Measurements from ENCODE around the gene DACT3. TPM values are rescaled to one million over a fixed set of nuclear protein-coding genes. Genes with fewer than 3 reads are reported as not detected.

The DACT3 gene
- total RNA-seq, 1 donor from 2014 or later: 10.0 TPM

- ATAC-seq: no peak
- Histone ChIP-seq H3K4me3 (no peak overlapping the region), H3K4me1 (peaks cover 14% of the 10 kb centered on the region), H3K36me3 (no peaks in the 10 kb centered on the region), H3K27ac (no peak overlapping the region), H3K9me3 (no peaks in the 10 kb centered on the region), H3K27me3 (no peaks in the 10 kb centered on the region)
- no peak for DNase-seq
- TF ChIP-seq CTCF (IDR thresholded peaks at IDR 0.05): no peak
- intact Hi-C loops (cut with DNase I): no loop called here
Measured at GRCh38 chr19:46598372-46598917, 62.5 kb downstream of the DACT3 start.

Small RNAs within 50 kb of the gene (microRNA-seq; reads per million reads assigned to microRNA genes)
- gene MIR320E (ENCODE audit: borderline microRNAs expressed): 1.3 reads per million

Other genes starting within 250 kb of the DACT3 start
- 8.9 TPM for gene CCDC8, start 247.6 kb downstream of the DACT3 start, total RNA-seq
- not detected for gene PNMA8C, start 232.2 kb downstream of the DACT3 start, total RNA-seq
- gene PNMA8A, start 189.6 kb downstream of the DACT3 start, total RNA-seq: 1.8 TPM
- gene PNMA8B, start 165.3 kb downstream of the DACT3 start, total RNA-seq: 1.9 TPM
- 142 TPM for gene CALM3, start 59.9 kb downstream of the DACT3 start, total RNA-seq
- gene PTGIR, start 36.1 kb downstream of the DACT3 start, total RNA-seq: 12.6 TPM
- not detected for gene GNG8, start 25.0 kb downstream of the DACT3 start, total RNA-seq
- 58.9 TPM for gene PRKD2, start 55.9 kb upstream of the DACT3 start, total RNA-seq
- 14.2 TPM for gene FKRP, start 84.9 kb upstream of the DACT3 start, total RNA-seq
- 68.5 TPM for gene STRN4, start 85.3 kb upstream of the DACT3 start, total RNA-seq
- 133 TPM for gene SLC1A5, start 127.4 kb upstream of the DACT3 start, total RNA-seq
- 101 TPM for gene AP2S1, start 189.7 kb upstream of the DACT3 start, total RNA-seq
- gene ARHGAP35, start 199.8 kb upstream of the DACT3 start, total RNA-seq: 63.8 TPM

All from upper lobe of right lung (tissue), 1 donor.